Fibroblast of lung (primary cell): ENCODE results near the gene PTPRM. TPM values are rescaled to one million over a fixed set of nuclear protein-coding genes. Genes with fewer than 3 reads are reported as not detected.

Experiments
- DNase-seq, 2 donors: peaks; one replicate each; pipeline versions ENCODE4 v3.0.0 to v3.0.0-alpha.2; 2010; ENCODE audit warnings: low read depth in 2 of 2
- H2AFZ ChIP-seq: 2 replicates; pipeline ENCODE4 v1.5.1; 2012; ENCODE audit warnings: low read length, control low read depth, inconsistent platforms
- H3K27ac ChIP-seq: 2 replicates; pipeline ENCODE4 v1.5.1; 2011; ENCODE audit warnings: low read length, control low read depth; ENCODE audit not compliant: insufficient read depth
- H3K27me3 ChIP-seq: 2 replicates; pipeline ENCODE4 v1.5.1; 2011; ENCODE audit warnings: mild to moderate bottlenecking, low read length; ENCODE audit not compliant: control insufficient read depth, insufficient read depth
- H3K36me3 ChIP-seq: 2 replicates; pipeline ENCODE4 v1.5.1; 2011; ENCODE audit warnings: low read length; ENCODE audit not compliant: control insufficient read depth, insufficient read depth
- H3K4me1 ChIP-seq: 2 replicates; pipeline ENCODE4 v1.5.1; 2011; ENCODE audit warnings: low read length; ENCODE audit not compliant: control insufficient read depth, insufficient read depth; ENCODE audit errors: extremely low read depth
- H3K4me2 ChIP-seq: 2 replicates; pipeline ENCODE4 v1.5.1; 2011; ENCODE audit warnings: low read length, control low read depth; ENCODE audit not compliant: insufficient read depth; ENCODE audit errors: extremely low read depth
- H3K4me3 ChIP-seq, 4 experiments: fragments of 200-600 bp in 1 of 4; sonication (generic) in 1 of 4; replicated peaks in 1 of 4; 2 replicates each; pipeline ENCODE4 v1.5.1; 2011 to 2016; ENCODE audit warnings: low read length in 4 of 4, low read depth in 3 of 4, mild to moderate bottlenecking in 3 of 4, control low read depth in 2 of 4, inconsistent platforms in 1 of 4, mixed read lengths in 1 of 4; ENCODE audit not compliant: insufficient read depth in 1 of 4; ENCODE audit errors: control extremely low read depth in 1 of 4
- H3K79me2 ChIP-seq: 2 replicates; pipeline ENCODE4 v1.5.1; 2012; ENCODE audit warnings: mild to moderate bottlenecking, low read length, inconsistent platforms; ENCODE audit not compliant: control insufficient read depth, insufficient read depth
- H3K9ac ChIP-seq: 2 replicates; pipeline ENCODE4 v1.5.1; 2011; ENCODE audit warnings: mild to moderate bottlenecking, low read length, control low read depth; ENCODE audit not compliant: insufficient read depth
- H3K9me3 ChIP-seq: 2 replicates; pipeline ENCODE4 v1.5.1; 2012; ENCODE audit warnings: low read depth, low read length; ENCODE audit not compliant: control insufficient read depth, insufficient read depth
- H4K20me1 ChIP-seq: 2 replicates; pipeline ENCODE4 v1.5.1; 2011; ENCODE audit warnings: low read length; ENCODE audit not compliant: control insufficient read depth, insufficient read depth; ENCODE audit errors: extremely low read depth
- EZH2 ChIP-seq: IDR thresholded peaks from 2 replicates; pipeline ENCODE4 v1.5.1; 2012; ENCODE audit warnings: low read length, control low read depth, mild to moderate bottlenecking; ENCODE audit errors: missing control alignments
- polyA plus RNA-seq, 2 donors: library from polyadenylated mRNA; depleted of rRNA in 1 of 2; stranded (reverse) in 1 of 2; unstranded in 1 of 2; fragments of >200 nt; gene quantifications; 2 replicates each; pipeline ENCODE4 v1.2.1, GENCODE V29; 2011 to 2012; ENCODE audit warnings: missing spikeins in 1 of 2
- total RNA-seq: library from RNA; depleted of rRNA; stranded (reverse); fragments of >200 nt; gene quantifications from 2 replicates; pipeline ENCODE4 v1.2.1, GENCODE V29; 2014
- TF ChIP-seq, protein P1 (sequence below), 2 donors: IDR thresholded peaks in 1 of 2; conservative IDR thresholded peaks in 1 of 2; 1 replicate in 1 of 2; 2 replicates in 1 of 2; pipeline ENCODE4 v1.5.1; 2011 to 2012; ENCODE audit warnings: low read length in 2 of 2, control low read depth in 1 of 2, inconsistent platforms in 1 of 2, low read depth in 1 of 2, mild to moderate bottlenecking in 1 of 2

Gene PTPRM
- total and polyA plus RNA-seq, 2 donors (not counting 1 experiment from before 2014, with no cell fraction given): 86.6 to 87.0 TPM

DNA sequence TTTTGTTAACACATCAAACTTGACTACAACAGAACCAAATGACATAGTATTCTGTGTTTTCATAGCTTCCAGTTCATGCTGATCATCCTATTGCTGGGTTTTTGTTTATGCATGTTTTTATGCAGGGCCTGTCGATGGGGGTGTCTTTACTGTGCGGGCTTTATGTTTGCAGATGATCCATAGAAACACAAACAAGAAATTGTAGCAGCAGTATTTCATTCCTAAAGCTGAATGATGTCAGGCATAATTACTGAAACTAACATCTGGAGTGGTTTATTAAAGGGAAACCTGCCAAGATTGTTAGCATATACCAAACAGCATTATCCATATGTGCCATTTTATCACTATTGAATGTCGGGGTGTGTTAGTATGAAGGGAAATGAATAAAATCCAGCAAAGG is 129.7 kb downstream of the PTPRM start:
- no peaks in the 10 kb centered on the region for H3K36me3 ChIP-seq
- peak in 1 of 2 donors; percentile 24 for DNase-seq
- H3K27me3 ChIP-seq: no peaks in the 10 kb centered on the region
- H3K4me3 ChIP-seq: no peak overlapping the region
- H4K20me1 ChIP-seq: no peaks in the 10 kb centered on the region
- H3K9me3 ChIP-seq: no peaks in the 10 kb centered on the region
- H3K4me2 ChIP-seq: no peak overlapping the region
- H2AFZ ChIP-seq: no peak overlapping the region
- TF ChIP-seq EZH2: no peak
- TF ChIP-seq, protein P1, sequence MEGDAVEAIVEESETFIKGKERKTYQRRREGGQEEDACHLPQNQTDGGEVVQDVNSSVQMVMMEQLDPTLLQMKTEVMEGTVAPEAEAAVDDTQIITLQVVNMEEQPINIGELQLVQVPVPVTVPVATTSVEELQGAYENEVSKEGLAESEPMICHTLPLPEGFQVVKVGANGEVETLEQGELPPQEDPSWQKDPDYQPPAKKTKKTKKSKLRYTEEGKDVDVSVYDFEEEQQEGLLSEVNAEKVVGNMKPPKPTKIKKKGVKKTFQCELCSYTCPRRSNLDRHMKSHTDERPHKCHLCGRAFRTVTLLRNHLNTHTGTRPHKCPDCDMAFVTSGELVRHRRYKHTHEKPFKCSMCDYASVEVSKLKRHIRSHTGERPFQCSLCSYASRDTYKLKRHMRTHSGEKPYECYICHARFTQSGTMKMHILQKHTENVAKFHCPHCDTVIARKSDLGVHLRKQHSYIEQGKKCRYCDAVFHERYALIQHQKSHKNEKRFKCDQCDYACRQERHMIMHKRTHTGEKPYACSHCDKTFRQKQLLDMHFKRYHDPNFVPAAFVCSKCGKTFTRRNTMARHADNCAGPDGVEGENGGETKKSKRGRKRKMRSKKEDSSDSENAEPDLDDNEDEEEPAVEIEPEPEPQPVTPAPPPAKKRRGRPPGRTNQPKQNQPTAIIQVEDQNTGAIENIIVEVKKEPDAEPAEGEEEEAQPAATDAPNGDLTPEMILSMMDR (conservative IDR thresholded peaks at IDR 0.05 in 1 of 2, IDR thresholded peaks at IDR 0.05 in 1 of 2; ENCODE audit: low read depth in 1 of 2, low read length in 2 of 2): no peak
- H3K27ac ChIP-seq: no peak overlapping the region
- no peaks in the 10 kb centered on the region for H3K79me2 ChIP-seq
- H3K9ac ChIP-seq: no peak overlapping the region
- no peaks in the 10 kb centered on the region for H3K4me1 ChIP-seq

DNA sequence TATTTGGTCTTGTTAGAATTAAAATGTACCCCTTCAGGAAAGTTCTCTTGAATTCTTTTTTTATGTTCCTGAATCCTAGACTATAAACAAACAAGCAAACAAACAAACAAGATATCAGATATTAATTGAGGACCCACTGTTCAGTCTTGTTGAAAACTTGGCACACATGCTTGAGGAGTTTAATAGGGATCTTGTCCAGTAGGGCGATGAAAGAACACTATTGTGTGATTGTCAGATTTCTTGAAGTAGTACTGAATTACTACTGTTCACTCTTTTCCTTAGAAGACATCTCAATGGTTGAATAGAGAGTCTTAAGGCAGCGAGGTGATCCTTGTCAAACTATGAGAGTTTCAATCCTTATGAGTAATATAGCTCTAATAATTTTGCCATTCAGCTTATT is 130.2 kb downstream of the PTPRM start:
- no peak overlapping the region for H3K27ac ChIP-seq
- no peak overlapping the region for H2AFZ ChIP-seq
- no peak for TF ChIP-seq EZH2
- TF ChIP-seq, protein P1 (conservative IDR thresholded peaks at IDR 0.05 in 1 of 2, IDR thresholded peaks at IDR 0.05 in 1 of 2; ENCODE audit: low read depth in 1 of 2, low read length in 2 of 2): no peak
- H3K4me3 ChIP-seq: no peak overlapping the region
- H3K4me2 ChIP-seq: no peak overlapping the region
- no peaks in the 10 kb centered on the region for H3K4me1 ChIP-seq
- H3K27me3 ChIP-seq: no peaks in the 10 kb centered on the region
- H3K79me2 ChIP-seq: no peaks in the 10 kb centered on the region
- H3K9ac ChIP-seq: no peak overlapping the region
- DNase-seq: no peak
- no peaks in the 10 kb centered on the region for H3K9me3 ChIP-seq
- no peaks in the 10 kb centered on the region for H4K20me1 ChIP-seq
- H3K36me3 ChIP-seq: no peaks in the 10 kb centered on the region

- Histone ChIP-seq H4K20me1 (no peaks in the 10 kb centered on the region), H3K9me3 (no peaks in the 10 kb centered on the region), H3K27me3 (no peaks in the 10 kb centered on the region), H3K9ac (no peak overlapping the region), H2AFZ (no peak overlapping the region), H3K36me3 (no peaks in the 10 kb centered on the region), H3K4me2 (no peak overlapping the region), H3K27ac (no peak overlapping the region), H3K79me2 (no peaks in the 10 kb centered on the region), H3K4me3 (no peak overlapping the region), H3K4me1 (no peaks in the 10 kb centered on the region)
- TF ChIP-seq, protein P1 (conservative IDR thresholded peaks at IDR 0.05 in 1 of 2, IDR thresholded peaks at IDR 0.05 in 1 of 2; ENCODE audit: low read depth in 1 of 2, low read length in 2 of 2): no peak
- no peak for TF ChIP-seq EZH2
- DNase-seq: no peak
Measured at GRCh38 chr18:7711495-7711894, 144.4 kb downstream of the PTPRM start.
